Kidney (tissue), 14 donors: ENCODE measurements around the gene FIP1L1. TPM values are rescaled to one million over a fixed set of nuclear protein-coding genes. Genes with fewer than 3 reads are reported as not detected.

Source experiments
- DNase-seq, 5 donors: peaks; one replicate each; pipeline ENCODE4 v3.0.0-alpha.2; 2013 to 2020
- FAIRE-seq: peaks from 2 replicates; lab custom pipeline; 2012; peaks lifted over from hg19 to GRCh38; lab: Jason Lieb, UNC
- H3K27ac ChIP-seq, 2 donors: one replicate each; pipeline ENCODE4 v1.7.0; 2013; ENCODE audit warnings: low read depth in 2 of 2, low read length in 2 of 2, inconsistent platforms in 1 of 2
- H3K27me3 ChIP-seq: one replicate; pipeline ENCODE4 v1.7.1; 2013; ENCODE audit warnings: low read length, inconsistent platforms; ENCODE audit not compliant: control insufficient read depth, insufficient read depth
- H3K36me3 ChIP-seq, 3 donors: one replicate each; pipeline versions ENCODE4 v1.7.0 to v1.7.1; 2013; ENCODE audit warnings: low read length in 3 of 3, control low read depth in 1 of 3, inconsistent platforms in 1 of 3; ENCODE audit not compliant: insufficient read depth in 3 of 3, control insufficient read depth in 2 of 3
- H3K4me1 ChIP-seq, 3 donors: one replicate each; pipeline versions ENCODE4 v1.7.0 to v1.7.1; 2013; ENCODE audit warnings: low read length in 3 of 3, inconsistent platforms in 1 of 3, low read depth in 1 of 3; ENCODE audit not compliant: control insufficient read depth in 2 of 3, insufficient read depth in 2 of 3
- H3K4me3 ChIP-seq, 3 donors: one replicate each; pipeline versions ENCODE4 v1.7.0 to v1.8.1; 2013; ENCODE audit warnings: low read length in 3 of 3, control low read depth in 1 of 3, inconsistent platforms in 1 of 3
- H3K9ac ChIP-seq, 3 donors: one replicate each; pipeline versions ENCODE4 v1.7.0 to v1.7.1; 2013; ENCODE audit warnings: low read length in 3 of 3, control low read depth in 1 of 3, inconsistent platforms in 1 of 3
- H3K9me3 ChIP-seq, 3 donors: one replicate each; pipeline versions ENCODE4 v1.7.0 to v1.7.1; 2013; ENCODE audit warnings: low read length in 3 of 3, control low read depth in 1 of 3, inconsistent platforms in 1 of 3; ENCODE audit not compliant: control insufficient read depth in 2 of 3, insufficient read depth in 1 of 3
- intact Hi-C: fragments of 100-400 bp; cut with DNase I; formaldehyde crosslinking; loops from one replicate; pipeline ENCODE4 v1.11.1; 2022
- polyA plus RNA-seq: library from polyadenylated mRNA; stranded (reverse); fragments of 350-450 nt; fragmentation: Illumina TruSeq; extraction: RNeasy Lipid Tissue Mini Kit (QIAGEN cat#74804); gene quantifications from one replicate; pipeline ENCODE4 v1.2.3, GENCODE V29; 2014; ENCODE audit warnings: low read depth, low replicate concordance; ENCODE audit not compliant: insufficient read depth
- total RNA-seq: library from RNA; stranded (reverse); fragmentation: NEBNext Ultra II Directional; extraction: Animal tissue kit (Norgen Biotek cat#: 25700); gene quantifications from one replicate; pipeline ENCODE4 v1.2.1, GENCODE V29; 2021
- TF ChIP-seq, protein P1 (sequence below): IDR thresholded peaks from 3 replicates; pipeline ENCODE4 v1.5.1; 2012; ENCODE audit warnings: mild to moderate bottlenecking, moderate library complexity, borderline replicate concordance; ENCODE audit not compliant: insufficient read depth; ENCODE audit errors: extremely low read depth
- donor health status: control.
- donor health status: control.
- donor health status: control.
- donor health status: control.
- donor health status: control.
- donor health status: DM: yes; HTN: yes; CAD: no.
- donor health status: Normal renal cell carcinoma (clear cell type).

Gene FIP1L1
- total and polyA plus RNA-seq, 2 donors from 2014 or later, result 25.5 to 48.0 TPM

DNA sequence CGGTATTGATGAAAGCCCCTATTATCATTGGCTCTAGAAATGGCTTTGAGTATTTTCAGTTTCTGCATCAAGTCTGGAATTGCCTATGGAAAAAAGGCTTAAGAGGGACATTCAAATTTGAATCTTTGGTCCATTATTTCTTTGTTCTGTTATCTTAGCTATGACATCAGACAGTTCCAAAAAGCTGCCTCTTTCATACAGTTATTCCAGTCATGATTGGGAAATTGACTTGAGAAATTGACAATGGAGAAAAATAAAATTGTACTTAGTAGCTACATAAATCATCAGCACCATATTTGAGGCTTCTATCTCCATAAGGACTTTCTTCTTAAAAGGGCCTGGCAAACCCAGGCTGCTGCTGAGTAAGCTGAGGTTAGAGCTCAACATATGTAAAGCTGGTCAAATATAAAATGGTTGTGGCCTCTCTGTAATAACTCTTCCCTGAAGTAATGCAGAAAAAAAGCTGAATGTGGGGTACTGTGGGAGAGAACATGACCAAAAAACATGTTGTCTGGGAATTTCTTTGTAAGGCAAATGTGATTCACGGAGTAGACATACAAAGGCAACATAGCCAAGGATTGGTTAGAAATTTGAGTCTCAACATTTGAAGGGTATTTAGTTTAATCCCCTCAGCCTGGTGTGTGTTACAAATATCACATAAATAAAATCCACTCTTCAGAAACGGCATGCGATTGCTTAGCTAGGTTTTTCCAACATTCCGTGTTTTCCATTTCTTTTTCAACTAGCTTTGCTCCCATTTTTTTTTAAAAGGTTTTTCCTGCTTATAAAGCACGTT is 112.9 kb downstream of the FIP1L1 start:
- TF ChIP-seq, protein P1, sequence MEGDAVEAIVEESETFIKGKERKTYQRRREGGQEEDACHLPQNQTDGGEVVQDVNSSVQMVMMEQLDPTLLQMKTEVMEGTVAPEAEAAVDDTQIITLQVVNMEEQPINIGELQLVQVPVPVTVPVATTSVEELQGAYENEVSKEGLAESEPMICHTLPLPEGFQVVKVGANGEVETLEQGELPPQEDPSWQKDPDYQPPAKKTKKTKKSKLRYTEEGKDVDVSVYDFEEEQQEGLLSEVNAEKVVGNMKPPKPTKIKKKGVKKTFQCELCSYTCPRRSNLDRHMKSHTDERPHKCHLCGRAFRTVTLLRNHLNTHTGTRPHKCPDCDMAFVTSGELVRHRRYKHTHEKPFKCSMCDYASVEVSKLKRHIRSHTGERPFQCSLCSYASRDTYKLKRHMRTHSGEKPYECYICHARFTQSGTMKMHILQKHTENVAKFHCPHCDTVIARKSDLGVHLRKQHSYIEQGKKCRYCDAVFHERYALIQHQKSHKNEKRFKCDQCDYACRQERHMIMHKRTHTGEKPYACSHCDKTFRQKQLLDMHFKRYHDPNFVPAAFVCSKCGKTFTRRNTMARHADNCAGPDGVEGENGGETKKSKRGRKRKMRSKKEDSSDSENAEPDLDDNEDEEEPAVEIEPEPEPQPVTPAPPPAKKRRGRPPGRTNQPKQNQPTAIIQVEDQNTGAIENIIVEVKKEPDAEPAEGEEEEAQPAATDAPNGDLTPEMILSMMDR, result no peak
- no peaks in the 10 kb centered on the region for H3K9me3 ChIP-seq
- FAIRE-seq, result no peak
- H3K9ac ChIP-seq, result no peak overlapping the region
- H3K36me3 ChIP-seq, result peaks cover 0 to 6% (median 0%) of the 10 kb centered on the region in 3 donors
- no peak overlapping the region for H3K4me3 ChIP-seq
- intact Hi-C loops, result no loop called here
- no peak overlapping the region for H3K27ac ChIP-seq
- DNase-seq, result no peak
- no peaks in the 10 kb centered on the region for H3K4me1 ChIP-seq
- H3K27me3 ChIP-seq, result no peaks in the 10 kb centered on the region

DNA sequence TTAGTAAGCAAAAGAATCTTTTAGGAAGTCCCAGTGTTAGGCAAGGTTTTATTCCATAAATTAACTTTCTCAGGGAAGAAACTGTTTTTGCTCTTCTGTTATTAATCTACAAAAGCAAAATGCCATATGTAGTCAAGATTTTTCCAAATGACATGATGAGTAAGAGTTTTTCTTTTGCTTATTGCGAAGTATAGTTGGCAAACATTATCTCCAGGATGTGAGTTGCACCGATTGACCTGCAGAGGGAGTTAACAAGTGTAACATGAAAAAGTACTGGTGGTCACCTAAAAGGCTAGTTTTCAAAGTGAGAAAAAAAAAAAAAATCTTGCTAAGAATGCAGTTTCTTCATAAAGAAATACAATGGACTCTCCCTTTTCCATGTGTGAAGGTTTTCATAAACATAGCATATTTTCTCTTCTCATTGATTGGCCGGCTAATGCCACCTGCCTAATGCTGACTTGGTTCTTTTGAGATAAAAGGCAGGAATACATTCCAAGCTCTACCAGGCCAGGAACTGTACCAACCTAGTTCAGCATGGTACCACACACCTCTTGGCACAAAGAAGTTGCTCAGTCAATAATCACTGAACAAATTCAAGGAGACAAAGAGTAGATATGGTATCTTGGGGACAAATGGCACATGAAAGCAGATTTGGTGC is 113.7 kb downstream of the FIP1L1 start:
- FAIRE-seq, result peak; percentile 91
- DNase-seq, result peak in 2 of 5 donors; percentile 50 to 56
- TF ChIP-seq, protein P1, result peak; percentile 58
- Histone ChIP-seq H3K4me1 (no peaks in the 10 kb centered on the region), H3K36me3 (peaks cover 0 to 6% (median 0%) of the 10 kb centered on the region in 3 donors), H3K4me3 (no peak overlapping the region), H3K27me3 (no peaks in the 10 kb centered on the region), H3K9ac (no peak overlapping the region), H3K9me3 (no peaks in the 10 kb centered on the region), H3K27ac (no peak overlapping the region)
- intact Hi-C loops, result no loop called here

DNA sequence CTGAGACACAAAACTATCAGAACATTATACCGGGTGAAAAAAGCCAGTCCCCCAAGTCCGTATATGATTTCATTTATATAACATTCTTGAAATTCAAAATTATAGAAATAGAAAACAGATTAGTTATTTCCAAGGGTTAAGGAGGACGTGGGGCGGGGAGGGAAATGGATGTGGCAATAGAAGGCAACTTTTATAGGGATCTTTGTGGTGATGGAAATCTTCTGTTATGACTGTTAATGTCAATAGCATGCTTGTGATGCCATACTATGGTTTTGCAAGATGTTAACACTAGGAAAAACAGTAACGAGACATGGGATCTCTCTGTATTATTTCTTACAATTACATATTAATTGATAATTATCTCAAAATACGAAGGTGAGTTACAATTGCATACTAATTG is 117.4 kb downstream of the FIP1L1 start:
- peaks cover 0 to 6% (median 0%) of the 10 kb centered on the region in 3 donors for H3K36me3 ChIP-seq
- no peak for DNase-seq
- no peak for FAIRE-seq
- H3K27me3 ChIP-seq, result no peaks in the 10 kb centered on the region
- H3K4me1 ChIP-seq, result peaks cover 0 to 2% (median 0%) of the 10 kb centered on the region in 3 donors
- intact Hi-C loops, result no loop called here
- TF ChIP-seq, protein P1, result no peak
- no peak overlapping the region for H3K27ac ChIP-seq
- no peak overlapping the region for H3K9ac ChIP-seq
- no peak overlapping the region for H3K4me3 ChIP-seq
- no peaks in the 10 kb centered on the region for H3K9me3 ChIP-seq
